Measurements from ENCODE around the gene KIRREL3.

KIRREL3 gene

DNA sequence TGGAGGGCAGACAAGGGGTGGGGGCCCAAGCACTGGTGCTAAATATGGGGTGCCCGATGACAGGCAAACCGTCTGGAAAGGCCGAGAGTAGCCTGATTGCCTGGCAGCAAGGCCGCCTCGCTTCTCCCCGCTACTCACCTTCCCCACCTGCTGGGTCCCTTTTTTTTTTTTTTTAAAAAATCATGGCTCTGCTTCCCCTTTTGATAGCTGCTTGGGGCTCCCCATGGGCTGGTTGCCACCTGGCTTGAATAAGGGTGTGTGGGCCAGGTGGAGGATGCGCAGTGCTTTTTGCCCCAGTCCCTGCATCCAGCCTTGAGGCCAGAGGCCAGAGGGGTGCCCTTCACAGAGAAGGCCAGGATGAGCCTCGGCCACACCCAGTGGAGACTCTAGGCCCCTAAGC, 533.1 kb downstream of the KIRREL3 start:
- no peak for DNase-seq (ENCODE audit: low spot score)
- TF ChIP-seq, protein P1, sequence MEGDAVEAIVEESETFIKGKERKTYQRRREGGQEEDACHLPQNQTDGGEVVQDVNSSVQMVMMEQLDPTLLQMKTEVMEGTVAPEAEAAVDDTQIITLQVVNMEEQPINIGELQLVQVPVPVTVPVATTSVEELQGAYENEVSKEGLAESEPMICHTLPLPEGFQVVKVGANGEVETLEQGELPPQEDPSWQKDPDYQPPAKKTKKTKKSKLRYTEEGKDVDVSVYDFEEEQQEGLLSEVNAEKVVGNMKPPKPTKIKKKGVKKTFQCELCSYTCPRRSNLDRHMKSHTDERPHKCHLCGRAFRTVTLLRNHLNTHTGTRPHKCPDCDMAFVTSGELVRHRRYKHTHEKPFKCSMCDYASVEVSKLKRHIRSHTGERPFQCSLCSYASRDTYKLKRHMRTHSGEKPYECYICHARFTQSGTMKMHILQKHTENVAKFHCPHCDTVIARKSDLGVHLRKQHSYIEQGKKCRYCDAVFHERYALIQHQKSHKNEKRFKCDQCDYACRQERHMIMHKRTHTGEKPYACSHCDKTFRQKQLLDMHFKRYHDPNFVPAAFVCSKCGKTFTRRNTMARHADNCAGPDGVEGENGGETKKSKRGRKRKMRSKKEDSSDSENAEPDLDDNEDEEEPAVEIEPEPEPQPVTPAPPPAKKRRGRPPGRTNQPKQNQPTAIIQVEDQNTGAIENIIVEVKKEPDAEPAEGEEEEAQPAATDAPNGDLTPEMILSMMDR (IDR thresholded peaks at IDR 0.05; ENCODE audit: extremely low read depth, insufficient read depth, missing control alignments): no peak
- in situ Hi-C loops (cut with MboI; ENCODE audit: low pct_unique_long_range_greater_than_20kb, low sequenced_read_pairs, unreplicated experiment): no loop called here

DNA sequence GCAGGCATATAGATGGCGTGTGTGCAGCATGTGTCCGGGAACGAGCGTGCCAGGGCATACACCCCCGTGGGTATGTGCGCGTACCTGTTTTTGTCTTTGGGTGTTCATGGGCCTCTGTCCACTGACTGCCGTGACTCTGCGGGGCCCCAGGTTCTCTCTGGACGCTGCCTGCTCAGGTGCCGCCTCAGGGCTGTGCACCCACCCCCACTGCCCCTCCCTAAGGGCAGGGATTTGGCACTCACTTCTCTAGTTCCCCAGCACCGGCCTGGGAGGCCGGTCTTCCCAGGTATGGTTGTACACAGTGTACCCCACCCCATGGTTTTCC, 533.6 kb downstream of the KIRREL3 start:
- no peak for DNase-seq (ENCODE audit: low spot score)
- TF ChIP-seq, protein P1 (IDR thresholded peaks at IDR 0.05; ENCODE audit: extremely low read depth, insufficient read depth, missing control alignments): no peak
- in situ Hi-C loops (cut with MboI; ENCODE audit: low pct_unique_long_range_greater_than_20kb, low sequenced_read_pairs, unreplicated experiment): no loop called here

DNA sequence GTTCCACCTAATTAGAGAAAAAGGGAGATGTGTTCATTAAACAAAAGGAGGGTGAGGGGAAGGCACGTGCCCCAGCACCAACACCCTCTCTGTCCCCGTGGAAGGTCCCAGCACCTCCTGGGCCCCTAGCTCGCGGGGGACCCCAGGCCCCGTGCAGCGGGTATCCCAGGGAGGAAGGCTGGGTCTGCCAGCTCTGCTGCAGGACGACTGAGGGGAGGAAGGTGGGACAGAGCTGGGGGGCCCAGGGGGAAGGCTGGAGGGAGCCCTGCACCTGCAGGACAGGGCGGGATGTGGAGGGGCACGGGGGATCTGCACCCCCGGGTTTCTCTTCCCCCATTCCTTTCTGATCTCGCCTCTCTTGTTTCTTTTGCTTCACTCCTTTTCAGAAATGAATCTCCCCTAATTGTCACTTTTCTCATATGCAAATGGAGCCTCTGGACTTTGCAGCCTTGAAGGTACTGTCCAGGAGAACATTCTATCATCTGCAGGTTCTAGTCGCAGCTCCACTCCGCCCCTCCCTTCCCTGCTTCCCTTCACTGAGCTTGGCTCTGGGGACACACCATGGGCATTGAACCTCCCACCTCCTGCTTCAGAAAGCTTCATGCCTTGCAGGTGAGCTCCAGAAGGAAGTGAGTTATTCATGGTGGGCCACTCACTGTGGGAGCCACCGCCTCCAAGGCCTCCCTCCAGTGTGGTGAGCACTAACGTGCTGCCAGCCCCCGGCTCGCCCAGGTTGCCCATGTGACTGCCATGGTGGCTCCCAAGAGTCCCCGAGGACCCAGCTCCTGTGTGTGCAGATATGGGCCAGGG, 534.1 kb downstream of the KIRREL3 start:
- TF ChIP-seq, protein P1 (IDR thresholded peaks at IDR 0.05; ENCODE audit: extremely low read depth, insufficient read depth, missing control alignments): no peak
- no peak for DNase-seq (ENCODE audit: low spot score)
- in situ Hi-C loops (cut with MboI; ENCODE audit: low pct_unique_long_range_greater_than_20kb, low sequenced_read_pairs, unreplicated experiment): no loop called here

DNA sequence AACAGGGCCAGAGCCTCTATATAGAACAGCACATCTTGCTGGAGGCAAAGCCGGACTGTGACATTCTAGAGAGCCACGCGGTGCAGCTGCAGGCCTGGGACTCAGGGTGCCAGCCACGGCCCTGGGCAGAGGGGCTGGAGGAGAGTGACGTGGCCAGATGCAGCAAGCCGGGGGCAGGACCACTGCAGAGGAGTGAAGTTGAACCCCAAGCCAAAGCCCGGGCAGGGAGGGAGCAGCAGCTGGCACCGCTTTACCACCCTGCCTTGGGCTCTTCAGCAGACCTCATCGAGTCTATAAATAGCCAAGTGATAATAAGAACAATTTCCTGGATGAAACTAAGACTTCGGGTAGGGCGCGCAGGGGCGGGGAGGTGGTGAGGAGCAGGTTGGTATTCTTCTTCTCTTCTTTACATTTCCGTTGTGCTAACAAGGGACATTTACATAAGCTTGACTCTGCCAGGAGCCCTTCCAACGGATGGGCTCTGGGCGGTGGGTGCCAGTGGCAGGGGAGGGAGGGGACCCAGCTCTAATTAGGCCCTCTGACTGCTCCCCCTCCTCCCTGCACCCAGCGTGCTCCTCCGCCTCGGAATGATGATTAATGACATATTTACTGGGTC, 534.9 kb downstream of the KIRREL3 start:
- no peak for DNase-seq (ENCODE audit: low spot score)
- in situ Hi-C loops (cut with MboI; ENCODE audit: low pct_unique_long_range_greater_than_20kb, low sequenced_read_pairs, unreplicated experiment): no loop called here
- TF ChIP-seq, protein P1 (IDR thresholded peaks at IDR 0.05; ENCODE audit: extremely low read depth, insufficient read depth, missing control alignments): no peak

DNA sequence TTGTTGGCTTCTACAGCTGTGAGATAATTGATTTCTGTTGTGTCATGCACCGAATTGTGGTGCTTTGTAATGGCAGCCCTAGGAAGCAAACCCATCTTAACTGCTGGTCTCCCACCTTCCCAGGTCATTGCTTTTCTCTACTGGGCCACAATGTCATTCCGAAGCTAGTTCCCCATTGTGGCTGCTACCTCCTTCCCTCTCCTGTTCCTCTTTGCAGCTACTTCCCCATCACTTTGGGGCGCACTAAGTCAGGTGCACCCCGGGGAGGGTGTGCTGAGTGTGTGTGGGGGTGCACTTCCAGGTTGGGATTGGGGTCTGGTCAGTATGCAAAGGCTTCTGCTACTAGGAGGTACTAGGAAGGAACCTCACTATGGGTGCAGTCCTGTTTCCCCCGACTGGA, 535.8 kb downstream of the KIRREL3 start:
- no peak for DNase-seq (ENCODE audit: low spot score)
- TF ChIP-seq, protein P1 (IDR thresholded peaks at IDR 0.05; ENCODE audit: extremely low read depth, insufficient read depth, missing control alignments): no peak
- in situ Hi-C loops (cut with MboI; ENCODE audit: low pct_unique_long_range_greater_than_20kb, low sequenced_read_pairs, unreplicated experiment): no loop called here

DNA sequence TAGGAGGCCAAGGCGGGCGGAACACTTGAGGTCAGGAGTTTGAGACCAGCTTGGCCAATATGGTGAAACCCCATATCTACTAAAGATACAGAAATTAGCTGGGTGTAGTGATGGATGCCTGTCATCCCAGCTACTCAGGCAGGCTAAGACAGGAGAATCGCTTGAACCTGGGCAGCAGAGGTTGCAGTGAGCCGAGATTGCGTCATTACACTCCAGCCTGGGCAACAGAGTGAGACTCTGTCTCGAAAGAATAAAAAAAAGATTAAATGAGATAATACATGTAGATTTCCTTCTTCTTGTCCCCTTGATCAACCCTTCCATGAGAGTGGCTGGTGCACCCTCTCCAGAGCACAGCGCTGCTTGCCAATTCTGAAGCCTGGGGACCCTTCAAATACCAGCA, 538.1 kb downstream of the KIRREL3 start:
- in situ Hi-C loops (cut with MboI; ENCODE audit: low pct_unique_long_range_greater_than_20kb, low sequenced_read_pairs, unreplicated experiment): no loop called here
- no peak for DNase-seq (ENCODE audit: low spot score)

More for the DNA sequence above, 538.1 kb downstream of the KIRREL3 start:
- TF ChIP-seq, protein P1 (IDR thresholded peaks at IDR 0.05; ENCODE audit: extremely low read depth, insufficient read depth, missing control alignments): no peak

Measured in GM13977 (cell line).